DOHH2 (cell line): ENCODE results near the gene TNFAIP3.
A peak's percentile ranks its signal among the peaks of the same experiment; 100 is the strongest.

Source experiments
- H3F3A ChIP-seq: fragments of 200-600 bp; sonication (generic), shearing (Covaris generic); 2 replicates; pipeline ENCODE4 v1.6.0; 2016; ENCODE audit warnings: antibody characterized with exemption, mild to moderate bottlenecking; ENCODE audit not compliant: control insufficient read depth, insufficient read depth
- H3K27ac ChIP-seq: fragments of 200-600 bp; sonication (generic); 2 replicates; pipeline ENCODE4 v1.5.1; 2014; ENCODE audit warnings: low read depth, mild to moderate bottlenecking, low read length, moderate library complexity
- H3K27me3 ChIP-seq: fragments of 200-600 bp; sonication (generic); 2 replicates; pipeline ENCODE4 v1.6.1; 2014; ENCODE audit warnings: mild to moderate bottlenecking, low read length, mixed read lengths; ENCODE audit not compliant: control insufficient read depth
- H3K36me3 ChIP-seq: fragments of 200-600 bp; sonication (generic); 2 replicates; pipeline ENCODE4 v1.6.1; 2014; ENCODE audit warnings: mild to moderate bottlenecking, low read length, moderate library complexity, mixed read lengths; ENCODE audit not compliant: control insufficient read depth
- H3K4me1 ChIP-seq: fragments of 200-600 bp; sonication (generic); 2 replicates; pipeline ENCODE4 v1.6.1; 2014; ENCODE audit warnings: mild to moderate bottlenecking, low read length, mixed read lengths; ENCODE audit not compliant: control insufficient read depth
- H3K4me2 ChIP-seq: fragments of 200-600 bp; sonication (generic); 2 replicates; pipeline ENCODE4 v1.6.0; 2014; ENCODE audit warnings: mild to moderate bottlenecking, low read length, moderate library complexity
- H3K4me3 ChIP-seq: fragments of 200-600 bp; sonication (generic); 2 replicates; pipeline ENCODE4 v1.5.1; 2014; ENCODE audit warnings: mild to moderate bottlenecking, low read length, mixed read lengths
- H3K79me2 ChIP-seq: fragments of 200-600 bp; sonication (generic); 2 replicates; pipeline ENCODE4 v1.6.1; 2014; ENCODE audit warnings: mild to moderate bottlenecking, low read length, mixed read lengths; ENCODE audit not compliant: control insufficient read depth
- H3K9me2 ChIP-seq: fragments of 200-600 bp; sonication (generic); replicated peaks from 2 replicates; pipeline ENCODE4 v1.6.1; 2014; ENCODE audit warnings: mild to moderate bottlenecking, low read length, mixed read lengths; ENCODE audit not compliant: control insufficient read depth
- H3K9me3 ChIP-seq: fragments of 200-600 bp; sonication (generic); 2 replicates; pipeline ENCODE4 v1.6.1; 2014; ENCODE audit warnings: antibody characterized with exemption, low read length, mixed read lengths; ENCODE audit not compliant: control insufficient read depth, insufficient read depth
- H4K20me1 ChIP-seq: fragments of 200-600 bp; sonication (generic); 2 replicates; pipeline ENCODE4 v1.6.0; 2014; ENCODE audit warnings: low read depth, mild to moderate bottlenecking, antibody characterized with exemption, low read length, moderate library complexity; ENCODE audit not compliant: control insufficient read depth, insufficient read depth
- CTCF ChIP-seq: fragments of 200-600 bp; sonication (generic); IDR thresholded peaks from one replicate; pipeline ENCODE4 v1.5.1; 2014; ENCODE audit warnings: antibody characterized with exemption, mild to moderate bottlenecking, low read depth, low read length; ENCODE audit not compliant: poor library complexity, severe bottlenecking
- EZH2phosphoT487 ChIP-seq: fragments of 200-600 bp; sonication (generic); IDR thresholded peaks from 2 replicates; pipeline ENCODE4 v1.6.1; 2017; ENCODE audit warnings: borderline replicate concordance, mild to moderate bottlenecking, antibody characterized with exemption, low read length, moderate library complexity, mixed read lengths

TNFAIP3 gene

GRCh38 chr6:137869549-137870307 is 2.7 kb downstream of the TNFAIP3 start:
- Histone ChIP-seq H4K20me1 (no peaks in the 10 kb centered on the region), H3K27ac (no peak overlapping the region), H3K4me3 (no peak overlapping the region), H3K4me1 (peaks cover 63% of the 10 kb centered on the region), H3K27me3 (peaks cover 8% of the 10 kb centered on the region; the same call in 1 of the 2 replicates), H3F3A (no peaks in the 10 kb centered on the region; the same call in 1 of the 2 replicates), H3K9me3 (no peaks in the 10 kb centered on the region), H3K79me2 (0 out of 2 replicates have a peak, but pooled peaks cover 3% of the 10 kb centered on the region), H3K4me2 (no peak overlapping the region), H3K36me3 (peaks cover 13% of the 10 kb centered on the region), H3K9me2 (no peaks in the 10 kb centered on the region)
- no peak for TF ChIP-seq CTCF
- TF ChIP-seq EZH2phosphoT487, result no peak

- H3K79me2 ChIP-seq, result 0 out of 2 replicates have a peak, but pooled peaks cover 3% of the 10 kb centered on the region
- H3K9me2 ChIP-seq, result no peaks in the 10 kb centered on the region
- peaks cover 63% of the 10 kb centered on the region for H3K4me1 ChIP-seq
- no peaks in the 10 kb centered on the region for H3K9me3 ChIP-seq
- TF ChIP-seq EZH2phosphoT487 (no peak), CTCF (no peak)
- H4K20me1 ChIP-seq, result no peaks in the 10 kb centered on the region
- H3K4me3 ChIP-seq, result no peak overlapping the region
- H3K27me3 ChIP-seq, result peaks cover 8% of the 10 kb centered on the region; the same call in 1 of the 2 replicates
- peaks cover 18% of the 10 kb centered on the region for H3K36me3 ChIP-seq
- H3K27ac ChIP-seq, result no peak overlapping the region
- no peaks in the 10 kb centered on the region; the same call in 1 of the 2 replicates for H3F3A ChIP-seq
- H3K4me2 ChIP-seq, result 0 out of 2 replicates have a peak overlapping the region, but pooled peaks have one; percentile 5
Measured at GRCh38 chr6:137870308-137870644, 3.2 kb downstream of the TNFAIP3 start.

- H3K27ac ChIP-seq, result no peak overlapping the region
- H3K4me1 ChIP-seq, result peaks cover 62% of the 10 kb centered on the region
- peak overlapping the region; percentile 5; the same call in 1 of the 2 replicates for H3K4me2 ChIP-seq
- H3F3A ChIP-seq, result no peaks in the 10 kb centered on the region; the same call in 1 of the 2 replicates
- peaks cover 23% of the 10 kb centered on the region for H3K36me3 ChIP-seq
- no peaks in the 10 kb centered on the region for H3K9me2 ChIP-seq
- TF ChIP-seq EZH2phosphoT487 (no peak), CTCF (no peak)
- no peaks in the 10 kb centered on the region for H3K9me3 ChIP-seq
- H4K20me1 ChIP-seq, result no peaks in the 10 kb centered on the region
- H3K27me3 ChIP-seq, result peaks cover 8% of the 10 kb centered on the region; the same call in 1 of the 2 replicates
- H3K4me3 ChIP-seq, result no peak overlapping the region
- H3K79me2 ChIP-seq, result 0 out of 2 replicates have a peak, but pooled peaks cover 3% of the 10 kb centered on the region
Measured at GRCh38 chr6:137870744-137871247, 3.7 kb downstream of the TNFAIP3 start.
